Activated naive CD4-positive, alpha-beta T cell treated with anti-CD3 and anti-CD28 coated beads, Interleukin-2, amount 50 U/mL, for 72 hours (primary cell): ENCODE results near the gene RTL10. TPM values are rescaled to one million over a fixed set of nuclear protein-coding genes. Genes with fewer than 3 reads are reported as not detected.

Source experiments
- ATAC-seq, 2 donors: fragments of 150-1000 bp; cut with Tn5 transposase; 2 replicates each; pipeline ENCODE4 v1.10.0; 2021; ENCODE audit warnings: mild to moderate bottlenecking in 2 of 2, moderate library complexity in 2 of 2
- DNase-seq, 2 donors: peaks; one replicate each; pipeline ENCODE4 v3.0.0; 2021 to 2022; ENCODE audit warnings: low spot score in 2 of 2
- H3K27ac Mint-ChIP-seq, 2 donors: one replicate each; pipeline ENCODE4 v1.8.0; 2022; ENCODE audit warnings: mild to moderate bottlenecking in 2 of 2, mixed read lengths in 2 of 2
- H3K36me3 Mint-ChIP-seq, 2 donors: one replicate each; pipeline ENCODE4 v1.8.0; 2022; ENCODE audit warnings: mixed read lengths in 2 of 2
- H3K9me3 Mint-ChIP-seq, 2 donors: one replicate each; pipeline ENCODE4 v1.8.0; 2022; ENCODE audit warnings: mixed read lengths in 2 of 2
- total RNA-seq, 2 donors: library from RNA; stranded (reverse); gene quantifications; one replicate each; pipeline ENCODE4 v1.2.3, GENCODE V29; 2022

RTL10 gene
- total RNA-seq, 2 donors from 2014 or later = 12.1 to 20.1 TPM

- Mint-ChIP-seq H3K27ac (no peak overlapping the region), H3K36me3 (no peaks in the 10 kb centered on the region), H3K9me3 (no peaks in the 10 kb centered on the region)
- ATAC-seq = no peak
- no peak for DNase-seq
These were observed 26.3 kb upstream of the RTL10 start for GRCh38 chr22:19880786-19881569.

GRCh38 chr22:19879992-19880785 lies 25.5 kb upstream of the RTL10 start:
- ATAC-seq (no peak), DNase-seq (no peak)
- Mint-ChIP-seq H3K9me3 (no peaks in the 10 kb centered on the region), H3K27ac (no peak overlapping the region), H3K36me3 (no peaks in the 10 kb centered on the region)

GRCh38 chr22:19879643-19879991 lies 24.9 kb upstream of the RTL10 start:
- ATAC-seq (no peak), DNase-seq (peak in 1 of 2 donors; percentile 45)
- Mint-ChIP-seq H3K27ac (no peak overlapping the region), H3K9me3 (no peaks in the 10 kb centered on the region), H3K36me3 (no peaks in the 10 kb centered on the region)

GRCh38 chr22:19879246-19879570 lies 24.5 kb upstream of the RTL10 start:
- Mint-ChIP-seq H3K27ac (no peak overlapping the region), H3K9me3 (no peaks in the 10 kb centered on the region), H3K36me3 (no peaks in the 10 kb centered on the region)
- DNase-seq (no peak), ATAC-seq (no peak)

GRCh38 chr22:19878461-19879245 lies 24.0 kb upstream of the RTL10 start:
- ATAC-seq = no peak
- Mint-ChIP-seq H3K27ac (peak overlapping the region in 1 of 2 donors; percentile 72), H3K9me3 (no peaks in the 10 kb centered on the region), H3K36me3 (no peaks in the 10 kb centered on the region)
- DNase-seq = no peak

GRCh38 chr22:19877626-19878339 lies 23.1 kb upstream of the RTL10 start:
- DNase-seq = no peak
- H3K36me3 Mint-ChIP-seq = no peaks in the 10 kb centered on the region

GRCh38 chr22:19876941-19877625 lies 22.4 kb upstream of the RTL10 start:
- Mint-ChIP-seq H3K36me3 (no peaks in the 10 kb centered on the region), H3K9me3 (no peaks in the 10 kb centered on the region), H3K27ac (peak overlapping the region in 1 of 2 donors; percentile 49)
- ATAC-seq (no peak), DNase-seq (peak in 1 of 2 donors; percentile 44)

More at GRCh38 chr22:19877626-19878339, 23.1 kb upstream of the RTL10 start:
- ATAC-seq = no peak
- H3K9me3 Mint-ChIP-seq = no peaks in the 10 kb centered on the region
- H3K27ac Mint-ChIP-seq = peak overlapping the region in 1 of 2 donors; percentile 49

GRCh38 chr22:19876314-19876940 lies 21.8 kb upstream of the RTL10 start:
- no peaks in the 10 kb centered on the region for H3K36me3 Mint-ChIP-seq
- no peak overlapping the region for H3K27ac Mint-ChIP-seq
- peak in 1 of 2 donors; percentile 47 for DNase-seq
- no peak for ATAC-seq
- no peaks in the 10 kb centered on the region for H3K9me3 Mint-ChIP-seq

- no peak for ATAC-seq
- peak overlapping the region in 1 of 2 donors; percentile 80 for H3K27ac Mint-ChIP-seq
- peak in 1 of 2 donors; percentile 49 for DNase-seq
- H3K36me3 Mint-ChIP-seq = no peaks in the 10 kb centered on the region
- no peaks in the 10 kb centered on the region for H3K9me3 Mint-ChIP-seq
These were observed 21.0 kb upstream of the RTL10 start for GRCh38 chr22:19875531-19876313.

- DNase-seq (peak in 1 of 2 donors; percentile 53), ATAC-seq (peak in 1 of 2 donors; percentile 3)
- Mint-ChIP-seq H3K27ac (peak overlapping the region in 1 of 2 donors; percentile 80), H3K9me3 (no peaks in the 10 kb centered on the region), H3K36me3 (no peaks in the 10 kb centered on the region)
These were observed 20.4 kb upstream of the RTL10 start for GRCh38 chr22:19875061-19875530.

- Mint-ChIP-seq H3K36me3 (no peaks in the 10 kb centered on the region), H3K27ac (peak overlapping the region; percentile 74 to 80), H3K9me3 (no peaks in the 10 kb centered on the region)
- ATAC-seq (peak; percentile 64 to 85), DNase-seq (peak in 1 of 2 donors; percentile 67)
These were observed 19.8 kb upstream of the RTL10 start for GRCh38 chr22:19874307-19875060.

GRCh38 chr22:19873960-19874306 lies 19.3 kb upstream of the RTL10 start:
- DNase-seq (peak in 1 of 2 donors; percentile 52), ATAC-seq (peak in 1 of 2 donors; percentile 10)
- no peaks in the 10 kb centered on the region for H3K9me3 Mint-ChIP-seq
- peak overlapping the region; percentile 74 to 80 for H3K27ac Mint-ChIP-seq
- H3K36me3 Mint-ChIP-seq = no peaks in the 10 kb centered on the region

- H3K9me3 Mint-ChIP-seq = no peaks in the 10 kb centered on the region
- peak overlapping the region in 1 of 2 donors; percentile 80 for H3K27ac Mint-ChIP-seq
- no peaks in the 10 kb centered on the region for H3K36me3 Mint-ChIP-seq
- ATAC-seq (no peak), DNase-seq (peak in 1 of 2 donors; percentile 50)
These were observed 18.7 kb upstream of the RTL10 start for GRCh38 chr22:19873138-19873959.
